GM23338 (cell line): Measurements from ENCODE around the gene PDIA6. TPM values are rescaled to one million over a fixed set of nuclear protein-coding genes. Genes with fewer than 3 reads are reported as not detected.

Experiments used
- ATAC-seq: fragments of 200-7000 bp; cut with Tn5 transposase; 3 replicates; pipeline ENCODE4 v1.9.1; 2020
- DNase-seq: peaks from one replicate; pipeline ENCODE4 v3.0.0-alpha.2; 2015; ENCODE audit warnings: low spot score
- H2AFZ ChIP-seq: fragments of 200-600 bp; sonication (generic); 2 replicates; pipeline ENCODE4 v1.8.0; 2016; ENCODE audit warnings: antibody characterized with exemption, mild to moderate bottlenecking, moderate library complexity
- H3F3A ChIP-seq: fragments of 200-600 bp; sonication (generic); replicated peaks from 2 replicates; pipeline ENCODE4 v1.8.0; 2017; ENCODE audit warnings: antibody characterized with exemption, mixed run types, low read depth
- H3K27ac ChIP-seq: fragments of 200-600 bp; sonication (generic); 2 replicates; pipeline ENCODE4 v1.6.1; 2016; ENCODE audit warnings: low read depth
- H3K27me3 ChIP-seq: fragments of 200-600 bp; sonication (generic); 2 replicates; pipeline ENCODE4 v1.8.0; 2016; ENCODE audit warnings: mild to moderate bottlenecking, mixed run types, moderate library complexity; ENCODE audit not compliant: insufficient read depth
- H3K36me3 ChIP-seq: fragments of 200-600 bp; sonication (generic); 2 replicates; pipeline ENCODE4 v1.8.0; 2016; ENCODE audit warnings: mild to moderate bottlenecking; ENCODE audit not compliant: insufficient read depth
- H3K4me1 ChIP-seq: fragments of 200-600 bp; sonication (generic); 2 replicates; pipeline ENCODE4 v1.8.0; 2016; ENCODE audit warnings: mild to moderate bottlenecking, moderate library complexity; ENCODE audit not compliant: insufficient read depth
- H3K4me2 ChIP-seq: fragments of 200-600 bp; sonication (generic); 2 replicates; pipeline ENCODE4 v1.7.1; 2017; ENCODE audit warnings: mixed run types
- H3K4me3 ChIP-seq: fragments of 200-600 bp; sonication (generic); 2 replicates; pipeline ENCODE4 v1.6.1; 2016; ENCODE audit warnings: mixed run types
- H3K79me2 ChIP-seq: fragments of 200-600 bp; sonication (generic); replicated peaks from 2 replicates; pipeline ENCODE4 v1.8.0; 2017; ENCODE audit warnings: mild to moderate bottlenecking; ENCODE audit not compliant: insufficient read depth
- H3K9me2 ChIP-seq: fragments of 200-600 bp; sonication (generic); 2 replicates; pipeline ENCODE4 v1.8.0; 2017; ENCODE audit not compliant: insufficient read depth
- H4K20me1 ChIP-seq: fragments of 200-600 bp; sonication (generic); replicated peaks from 2 replicates; pipeline ENCODE4 v1.8.0; 2017; ENCODE audit warnings: mild to moderate bottlenecking; ENCODE audit not compliant: insufficient read depth
- H3K27ac Mint-ChIP-seq: 2 replicates; pipeline ENCODE4 v1.8.0; 2020; ENCODE audit warnings: inconsistent platforms, mild to moderate bottlenecking, moderate library complexity, mixed read lengths
- H3K27me3 Mint-ChIP-seq: 3 replicates; pipeline ENCODE4 v1.8.0; 2022; ENCODE audit warnings: low read depth, mild to moderate bottlenecking, moderate library complexity, mixed read lengths, inconsistent platforms; ENCODE audit not compliant: insufficient read depth, poor library complexity
- H3K36me3 Mint-ChIP-seq: 3 replicates; pipeline ENCODE4 v1.8.0; 2021; ENCODE audit warnings: low read depth, mild to moderate bottlenecking, inconsistent platforms, moderate library complexity, mixed read lengths
- H3K4me1 Mint-ChIP-seq: 3 replicates; pipeline ENCODE4 v1.8.0; 2020; ENCODE audit warnings: mild to moderate bottlenecking, inconsistent platforms, mixed read lengths
- H3K4me3 Mint-ChIP-seq: 3 replicates; pipeline ENCODE4 v1.8.0; 2021; ENCODE audit warnings: moderate library complexity, mild to moderate bottlenecking, inconsistent platforms, mixed read lengths
- H3K9me3 Mint-ChIP-seq: 3 replicates; pipeline ENCODE4 v1.8.0; 2020; ENCODE audit warnings: moderate library complexity, mild to moderate bottlenecking, inconsistent platforms, mixed read lengths
- CREB1 ChIP-seq: fragments of 250-450 bp; sonication (Bioruptor Pico); IDR thresholded peaks from 2 replicates; pipeline ENCODE4 v1.5.0; 2020; ENCODE audit warnings: low read depth, mild to moderate bottlenecking, moderate library complexity
- CTCF ChIP-seq, 2 experiments: fragments of 200-600 bp in 1 of 2; sonication (generic) in 1 of 2; conservative IDR thresholded peaks; 2 replicates each; pipeline versions ENCODE4 v1.5.1 to v1.6.1; 2016 to 2017; ENCODE audit warnings: antibody characterized with exemption in 2 of 2, low read depth in 2 of 2, mild to moderate bottlenecking in 2 of 2, moderate library complexity in 1 of 2
- EZH2phosphoT487 ChIP-seq: fragments of 200-600 bp; sonication (generic); IDR thresholded peaks from one replicate; pipeline ENCODE4 v1.8.1; 2018; ENCODE audit warnings: antibody characterized with exemption; ENCODE audit not compliant: unreplicated experiment
- NANOG ChIP-seq: IDR thresholded peaks from 2 replicates; pipeline ENCODE4 v1.6.1; 2016; ENCODE audit warnings: antibody characterized with exemption, borderline replicate concordance
- REST ChIP-seq: IDR thresholded peaks from one replicate; pipeline ENCODE4 v1.6.1; 2018; ENCODE audit warnings: antibody characterized with exemption; ENCODE audit not compliant: unreplicated experiment
- polyA plus RNA-seq: library from polyadenylated mRNA; unstranded; fragments of >200 nt; fragmentation: Nextera tagmentation; extraction: Ambion mirVana; gene quantifications from 2 replicates; pipeline ENCODE4 v1.2.1, GENCODE V29; 2016
- total RNA-seq: library from RNA; depleted of rRNA; stranded (reverse); fragments of >200 nt; shearing (Covaris generic); gene quantifications from 2 replicates; pipeline ENCODE4 v1.2.3, GENCODE V29; 2014

Gene PDIA6
- total and polyA plus RNA-seq, 2 experiments from 2014 or later = 331 to 382 TPM

GRCh38 chr2:10793816-10794215, 18.8 kb downstream of the PDIA6 start:
- TF ChIP-seq NANOG (no peak), CREB1 (CRISPR knock-in tag) (no peak), CTCF (conservative IDR thresholded peaks at IDR 0.05; ENCODE audit: low read depth in 2 of 2) (no peak), REST (no peak), EZH2phosphoT487 (no peak)
- ATAC-seq = no peak
- no peaks in the 10 kb centered on the region for H3K9me3 Mint-ChIP-seq
- H3K36me3 ChIP-seq = peaks cover 90% of the 10 kb centered on the region
- H3K27ac Mint-ChIP-seq = no peak overlapping the region
- H3K4me1 Mint-ChIP-seq = no peaks in the 10 kb centered on the region
- H3K4me2 ChIP-seq = no peak overlapping the region
- H3F3A ChIP-seq = 0 out of 2 replicates have a peak, but pooled peaks cover 3% of the 10 kb centered on the region
- H4K20me1 ChIP-seq = peaks cover 56% of the 10 kb centered on the region
- H3K4me3 Mint-ChIP-seq = no peak overlapping the region
- no peak overlapping the region for H3K27ac ChIP-seq
- no peak overlapping the region for H2AFZ ChIP-seq
- peaks cover 55% of the 10 kb centered on the region for H3K79me2 ChIP-seq
- DNase-seq = no peak
- no peak overlapping the region for H3K4me3 ChIP-seq
- H3K4me1 ChIP-seq = no peaks in the 10 kb centered on the region
- no peaks in the 10 kb centered on the region for H3K9me2 ChIP-seq
- H3K27me3 Mint-ChIP-seq = peaks cover 1% of the 10 kb centered on the region
- H3K36me3 Mint-ChIP-seq = peaks cover 91% of the 10 kb centered on the region
- no peaks in the 10 kb centered on the region for H3K27me3 ChIP-seq

- Mint-ChIP-seq H3K4me1 (no peaks in the 10 kb centered on the region), H3K27me3 (peaks cover 1% of the 10 kb centered on the region), H3K27ac (no peak overlapping the region), H3K4me3 (no peak overlapping the region), H3K9me3 (no peaks in the 10 kb centered on the region), H3K36me3 (peaks cover 94% of the 10 kb centered on the region)
- H3K27me3 ChIP-seq = no peaks in the 10 kb centered on the region
- ATAC-seq (peak; percentile 93), DNase-seq (peak; percentile 54)
- no peaks in the 10 kb centered on the region for H3K9me2 ChIP-seq
- peaks cover 52% of the 10 kb centered on the region for H3K79me2 ChIP-seq
- H3F3A ChIP-seq = 0 out of 2 replicates have a peak, but pooled peaks cover 3% of the 10 kb centered on the region
- peaks cover 91% of the 10 kb centered on the region for H3K36me3 ChIP-seq
- no peak overlapping the region for H2AFZ ChIP-seq
- H3K4me2 ChIP-seq = no peak overlapping the region
- H3K4me1 ChIP-seq = no peaks in the 10 kb centered on the region
- no peak overlapping the region for H3K4me3 ChIP-seq
- no peak overlapping the region for H3K27ac ChIP-seq
- H4K20me1 ChIP-seq = peaks cover 47% of the 10 kb centered on the region
- peak; percentile 28 to 52 for TF ChIP-seq CTCF (conservative IDR thresholded peaks at IDR 0.05; ENCODE audit: low read depth in 2 of 2)
- no peak for TF ChIP-seq EZH2phosphoT487
Observed at GRCh38 chr2:10792660-10793400, 19.8 kb downstream of the PDIA6 start.
